CD4-positive, alpha-beta T cell treated with Interleukin-4 for 4 hours (primary cell): ENCODE results near the gene PDGFC.

Experiments
- DNase-seq: peaks from one replicate; pipeline ENCODE4 v3.0.0-alpha.2; 2020

PDGFC gene

DNA sequence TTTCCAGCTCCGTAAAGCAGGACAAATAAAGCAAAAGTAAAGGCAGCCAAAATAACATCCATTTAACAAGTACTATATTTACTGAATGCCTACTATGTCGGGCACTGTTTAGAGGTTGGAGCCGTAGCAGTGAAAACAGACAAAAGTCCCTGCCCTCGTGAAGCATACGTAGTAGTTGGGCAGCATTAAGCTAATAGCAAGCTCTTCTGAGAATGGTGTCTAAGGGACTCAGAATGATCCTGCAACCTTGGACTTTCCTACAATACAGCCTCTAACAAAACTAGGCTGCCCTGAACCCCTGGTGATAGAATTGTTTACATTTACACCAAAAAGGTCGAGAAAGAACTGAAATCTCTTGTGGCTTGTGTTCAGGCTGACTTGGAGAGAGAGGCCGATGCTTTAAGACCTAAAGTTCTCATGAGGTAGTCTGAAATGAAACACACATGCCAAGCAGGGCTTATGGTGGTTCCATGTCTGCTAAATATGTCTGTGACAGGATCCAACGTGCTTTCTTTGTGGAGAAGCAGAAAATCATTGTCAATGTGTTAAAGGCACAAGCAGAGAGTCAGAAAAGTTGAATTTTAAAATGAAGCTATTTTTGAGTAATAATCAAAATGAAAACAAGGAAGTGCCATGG lies 898 bp upstream of the PDGFC start:
- DNase-seq = no peak

DNA sequence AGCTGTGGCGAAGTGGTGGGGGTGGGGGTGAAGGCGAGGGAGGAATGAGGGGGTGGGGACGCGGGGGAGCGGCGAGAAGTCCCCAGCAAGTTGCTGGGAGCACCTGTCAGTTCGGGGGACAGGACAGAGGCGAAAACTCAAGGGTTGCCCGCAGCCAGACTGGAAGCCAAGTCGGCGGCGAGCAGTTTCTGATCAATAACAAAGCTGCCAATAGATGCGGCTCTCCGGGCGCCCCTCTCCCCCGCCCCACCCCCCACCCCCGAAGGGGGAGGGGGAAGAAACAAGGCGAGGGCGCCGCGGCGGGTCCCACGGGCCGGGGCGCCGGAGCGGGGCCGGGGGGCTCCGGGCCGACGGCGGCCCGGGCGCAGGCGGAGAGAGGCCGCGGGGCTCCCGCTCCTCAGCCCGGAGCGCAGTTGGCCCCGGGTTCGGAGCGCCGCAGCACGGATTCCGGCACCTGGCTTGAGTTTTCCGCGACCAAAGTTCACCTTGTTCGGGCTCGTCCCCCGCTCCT lies 379 bp downstream of the PDGFC start:
- DNase-seq = no peak

DNA sequence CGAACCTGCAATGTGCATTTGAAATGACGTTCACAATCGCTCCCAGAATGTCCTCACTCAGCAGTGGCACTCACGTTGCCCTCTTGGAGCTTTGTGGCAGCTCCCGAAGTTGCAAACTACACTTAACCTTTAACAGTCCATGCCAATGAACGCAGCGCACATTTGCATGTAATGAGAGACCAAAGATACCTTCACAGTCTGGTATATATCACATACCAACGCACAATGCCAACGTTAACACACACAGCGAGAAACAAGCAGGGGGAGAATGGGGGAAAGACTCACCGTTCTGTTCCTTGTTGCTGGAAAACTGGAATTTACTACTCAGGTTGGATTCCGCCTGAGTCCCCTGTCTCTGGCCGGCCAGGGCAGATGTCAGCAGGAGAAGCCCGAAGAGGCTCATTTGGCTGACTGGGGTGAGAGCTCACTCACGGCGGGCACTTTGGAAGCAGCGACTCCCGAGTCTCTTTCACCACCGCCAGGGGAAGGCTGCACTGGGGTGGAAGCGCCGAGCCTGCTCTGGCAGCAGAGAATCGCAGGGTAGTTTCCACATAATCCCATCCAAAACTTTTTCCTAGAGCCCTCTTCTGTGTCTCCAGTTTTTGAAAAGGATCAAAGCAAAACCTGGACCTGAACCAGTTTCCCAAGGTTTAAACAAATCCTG lies 966 bp downstream of the PDGFC start:
- no peak for DNase-seq

DNA sequence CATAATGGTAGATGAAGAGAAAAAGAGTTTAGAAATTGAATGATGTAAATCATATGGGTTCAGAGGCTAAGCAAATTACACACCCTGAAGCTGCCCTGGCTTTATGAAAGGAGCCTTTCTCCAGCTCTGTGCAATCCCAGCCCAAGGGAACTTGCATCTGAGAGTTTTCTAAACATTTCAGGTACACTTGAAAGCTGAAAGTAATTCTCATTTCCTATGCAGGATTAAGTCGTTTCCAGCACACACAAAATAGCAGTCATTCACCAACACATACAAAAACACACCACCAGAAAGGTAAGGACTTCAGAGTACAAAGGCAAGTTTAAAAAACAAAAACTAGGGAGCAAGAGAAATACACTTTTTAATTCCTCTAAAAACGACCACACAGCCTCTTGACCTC lies 1.7 kb downstream of the PDGFC start:
- no peak for DNase-seq

DNA sequence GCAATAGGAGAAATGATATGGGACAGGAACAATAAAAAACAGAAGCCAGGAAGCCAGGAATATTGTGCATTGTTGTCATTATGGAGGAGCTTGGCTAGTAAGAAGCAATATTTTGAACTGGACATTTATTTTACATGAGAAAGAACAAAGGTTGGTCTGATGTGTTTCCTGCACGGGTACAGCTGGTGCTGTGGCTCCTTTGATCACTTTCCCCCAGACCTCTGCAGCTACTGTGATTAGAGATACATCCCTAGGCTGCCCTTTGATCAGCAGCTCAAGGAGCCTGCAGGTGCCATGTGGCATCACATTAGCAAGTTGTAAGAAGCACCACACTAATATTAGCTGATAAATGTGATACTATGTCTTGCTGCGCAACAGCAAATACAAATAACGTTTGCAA lies 2.5 kb downstream of the PDGFC start:
- DNase-seq = no peak

DNA sequence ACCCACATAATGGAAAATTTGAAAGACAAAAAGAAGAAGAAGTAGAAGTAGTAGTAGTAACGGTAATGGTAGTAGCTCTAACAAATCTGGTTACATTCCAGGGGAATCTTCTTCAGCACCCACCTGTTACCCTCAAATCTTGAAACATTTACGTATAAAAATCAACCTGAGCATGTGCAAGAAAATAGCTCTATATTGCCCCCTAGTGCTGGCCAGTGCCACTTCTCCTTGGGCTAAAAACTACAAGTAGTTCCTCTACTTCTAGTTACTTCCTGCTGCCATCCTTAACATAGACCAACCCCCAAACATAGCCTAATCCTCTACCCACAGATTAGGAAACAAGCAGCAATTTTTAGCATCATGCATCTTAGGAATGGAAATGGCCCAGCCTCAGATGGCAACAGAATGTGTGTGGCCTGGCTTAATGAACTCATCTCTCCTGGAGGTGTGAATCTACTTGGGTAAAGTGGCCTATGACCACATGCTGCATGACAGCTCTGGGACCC lies 3.1 kb downstream of the PDGFC start:
- DNase-seq = peak; percentile 14

DNA sequence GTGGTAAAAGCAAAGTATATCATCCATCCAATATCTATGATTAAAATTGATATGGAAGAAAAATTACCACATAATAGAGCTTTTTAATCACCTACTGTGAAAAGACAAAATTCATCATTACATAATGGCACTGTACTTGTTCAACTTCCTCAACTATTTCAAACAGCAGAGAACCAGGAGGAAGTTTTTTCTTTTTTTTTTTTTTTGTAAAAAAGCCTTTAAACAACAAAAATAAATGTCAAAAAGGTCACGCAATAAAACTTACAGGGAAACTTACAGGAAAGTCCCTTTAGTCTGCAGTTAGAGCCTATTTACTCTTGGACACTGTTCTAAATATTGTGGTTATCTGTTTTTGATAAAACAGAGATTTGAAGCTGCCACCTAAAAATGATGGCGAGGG lies 4.8 kb downstream of the PDGFC start:
- no peak for DNase-seq

DNA sequence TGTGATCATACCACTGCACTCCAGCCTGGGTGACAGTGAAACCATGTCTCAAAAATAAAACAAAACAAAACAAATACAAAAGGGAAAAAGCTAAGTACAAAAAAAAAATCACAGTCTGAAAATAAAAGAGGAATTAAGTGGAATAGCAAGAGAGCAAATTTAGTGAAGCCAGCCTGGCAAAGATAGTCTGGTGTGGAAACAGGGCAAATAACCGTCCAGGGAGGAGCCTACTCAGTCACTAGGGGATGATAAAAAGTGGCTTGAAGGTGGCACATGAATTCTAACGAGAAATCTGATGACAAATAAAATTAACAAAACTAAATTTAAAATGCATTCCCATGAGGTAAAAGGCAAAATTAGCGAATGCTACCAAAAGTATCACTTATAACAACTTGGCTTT lies 8.2 kb downstream of the PDGFC start:
- no peak for DNase-seq

DNA sequence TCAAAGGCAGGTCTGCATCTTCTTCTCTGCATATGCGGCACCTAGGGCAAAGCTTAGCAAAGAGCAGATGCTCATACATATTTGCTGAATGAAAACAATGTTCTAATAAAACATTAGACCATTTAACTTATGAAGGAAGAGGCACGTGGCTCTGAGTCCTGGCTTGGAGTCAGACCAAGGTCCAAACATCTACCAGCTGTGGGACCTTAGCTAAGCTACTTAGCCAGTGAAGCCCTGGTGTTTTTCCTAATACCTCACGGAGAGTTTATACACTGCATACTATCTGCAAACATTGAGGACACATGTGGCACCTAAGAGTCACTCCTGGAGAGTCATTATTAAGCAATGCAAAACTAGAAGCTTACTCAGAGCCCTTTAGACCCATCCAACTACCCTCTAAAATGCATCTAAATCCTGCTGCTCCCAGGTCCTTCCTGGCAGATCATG lies 9.0 kb downstream of the PDGFC start:
- no peak for DNase-seq

DNA sequence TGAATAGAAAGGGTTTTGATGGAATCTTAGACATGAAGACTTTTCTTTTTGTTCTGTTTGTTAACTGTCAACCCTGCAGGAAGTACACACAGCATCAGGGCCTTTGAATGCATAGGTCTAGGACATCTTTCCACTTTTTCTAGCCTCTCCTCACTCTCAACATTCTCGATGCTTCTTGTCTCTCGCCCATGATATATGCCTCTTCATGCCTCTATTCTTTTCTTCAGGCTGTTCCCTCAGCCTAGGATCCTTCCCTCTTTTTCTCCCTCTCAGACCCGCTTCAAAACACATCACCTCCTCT lies 9.6 kb downstream of the PDGFC start:
- DNase-seq = no peak

DNA sequence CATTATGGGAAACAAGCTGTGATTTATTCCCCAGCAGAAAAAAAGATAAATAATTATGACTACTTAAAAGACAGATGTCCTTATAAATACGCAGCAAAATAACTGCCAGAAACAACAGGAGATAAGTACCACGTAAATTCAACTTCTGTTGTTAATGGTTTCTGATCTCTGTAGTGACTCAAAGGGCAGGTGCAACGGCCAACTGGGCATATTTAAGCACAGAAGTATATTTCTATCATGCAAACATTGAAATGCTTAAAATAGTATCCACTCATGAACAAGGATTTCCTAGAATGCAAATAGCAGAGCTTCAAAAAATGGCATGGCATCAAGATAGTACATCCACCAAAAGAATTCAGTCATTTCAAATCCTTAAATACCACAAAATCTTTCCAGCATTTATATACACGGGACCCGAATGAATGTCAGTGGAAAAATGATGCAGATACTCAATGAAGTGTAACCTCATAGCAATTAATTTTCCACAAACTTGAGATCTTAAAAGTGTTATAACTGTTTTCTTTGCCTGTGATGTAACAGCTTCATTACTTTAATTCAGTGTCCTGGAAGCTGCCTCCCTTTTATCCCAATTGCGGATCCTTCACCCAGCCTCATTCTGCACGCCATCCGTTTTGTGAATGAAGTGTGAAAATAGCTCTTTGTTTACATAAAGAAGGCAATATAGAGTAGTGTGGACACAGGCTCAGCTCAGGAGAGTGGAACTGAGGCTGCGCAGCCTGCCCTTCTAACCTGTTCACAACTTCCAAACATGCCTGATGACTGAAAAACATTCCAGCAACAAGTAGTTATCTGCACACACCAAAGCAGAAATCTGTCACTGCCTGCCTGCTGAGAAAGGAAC lies 10.2 kb downstream of the PDGFC start:
- no peak for DNase-seq

DNA sequence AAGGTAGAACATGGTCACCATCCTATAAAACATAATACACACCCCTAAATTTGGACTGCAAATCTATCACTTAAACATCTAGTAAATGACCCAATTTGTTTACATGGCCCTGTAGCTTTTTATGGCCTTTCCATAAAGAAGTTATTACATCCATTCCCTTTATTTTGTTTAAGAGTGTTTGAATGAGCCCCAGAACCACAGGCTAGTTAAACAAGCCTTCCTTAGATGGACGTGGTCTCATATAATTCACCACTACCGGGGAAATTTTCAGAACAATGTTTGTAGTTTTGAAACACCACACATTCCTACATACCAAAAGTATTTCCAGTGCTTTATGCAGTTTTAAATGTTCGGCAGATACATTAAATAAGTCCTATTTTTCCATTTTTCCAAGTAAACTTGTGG lies 12.3 kb downstream of the PDGFC start:
- DNase-seq = no peak

DNA sequence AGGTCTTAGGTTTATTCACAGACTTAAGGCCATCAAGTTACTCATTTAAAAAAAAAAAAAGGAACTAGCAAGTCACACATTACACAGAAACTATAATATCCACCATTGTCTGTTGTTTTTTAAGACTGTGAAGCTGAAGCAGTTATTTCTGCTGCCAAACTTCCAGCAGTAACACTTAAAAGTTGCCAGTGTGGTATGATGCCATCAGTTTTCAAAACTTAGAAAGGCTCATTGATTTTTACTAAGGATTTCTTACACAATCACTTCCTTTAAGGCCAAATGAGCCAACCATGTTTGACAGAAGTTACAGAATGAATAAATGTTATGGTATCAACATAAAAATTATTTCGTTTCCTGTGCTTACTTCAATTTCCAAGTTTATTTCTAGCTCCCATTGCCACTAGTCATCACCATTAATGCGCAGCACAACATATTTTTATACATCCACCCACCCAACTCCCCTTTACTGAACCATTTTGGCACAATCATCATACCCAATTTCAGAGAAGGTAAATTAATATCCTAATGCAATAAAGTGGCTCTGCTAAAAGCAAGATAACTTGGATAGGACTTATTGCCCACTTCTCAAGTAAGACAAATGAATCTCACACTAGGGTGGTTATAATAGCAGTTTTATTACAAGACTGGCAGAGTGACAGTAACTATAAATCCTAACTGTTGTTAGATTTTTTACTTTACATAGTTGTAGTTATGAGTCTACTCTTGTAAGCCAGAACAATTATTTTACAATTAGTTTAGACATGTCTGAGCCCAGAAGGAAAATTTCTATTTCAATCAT lies 13.1 kb downstream of the PDGFC start:
- no peak for DNase-seq

DNA sequence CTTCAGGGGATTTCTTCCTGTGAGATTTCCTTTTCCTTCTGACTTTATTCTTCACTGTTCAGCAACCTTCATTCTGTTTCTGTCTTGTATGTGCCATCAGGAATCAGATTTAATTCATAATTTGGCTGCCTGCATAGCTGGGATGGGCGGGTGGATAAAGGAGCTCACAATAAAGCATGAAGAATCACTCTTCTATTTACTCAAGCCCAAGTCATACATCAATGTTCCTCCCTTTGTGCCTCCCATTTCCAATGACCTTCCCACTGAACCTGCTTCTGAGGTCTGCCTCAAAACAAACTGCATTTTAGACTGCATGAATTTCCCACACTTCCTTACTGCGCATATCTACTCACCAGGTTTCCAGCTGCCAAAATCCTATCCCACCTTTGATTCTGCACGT lies 14.0 kb downstream of the PDGFC start:
- DNase-seq = no peak

DNA sequence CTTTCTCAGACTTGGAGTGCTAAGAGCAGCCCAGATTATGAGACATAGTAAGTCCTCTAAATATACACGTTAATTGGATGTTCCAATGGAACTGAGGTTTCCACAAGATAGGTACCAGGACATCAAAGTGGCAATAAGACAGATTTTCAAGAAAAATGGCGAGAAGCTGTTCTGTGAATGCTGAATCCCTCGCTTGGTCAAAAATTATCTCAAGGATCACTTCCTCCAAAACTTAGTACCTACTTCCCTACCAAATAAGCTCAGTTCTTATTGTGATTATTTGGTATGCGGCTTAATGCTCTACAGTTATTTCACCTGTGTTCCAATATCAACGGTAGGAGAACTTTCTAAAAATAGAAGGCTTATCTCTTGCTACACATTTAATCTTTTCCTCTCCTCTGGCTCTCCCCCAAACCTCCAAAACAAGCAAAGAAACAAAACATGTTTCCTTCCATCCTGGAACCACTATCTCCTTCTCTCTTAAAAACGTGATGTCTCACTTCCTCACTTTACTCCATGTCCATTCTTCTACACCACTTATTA lies 14.7 kb downstream of the PDGFC start:
- no peak for DNase-seq

DNA sequence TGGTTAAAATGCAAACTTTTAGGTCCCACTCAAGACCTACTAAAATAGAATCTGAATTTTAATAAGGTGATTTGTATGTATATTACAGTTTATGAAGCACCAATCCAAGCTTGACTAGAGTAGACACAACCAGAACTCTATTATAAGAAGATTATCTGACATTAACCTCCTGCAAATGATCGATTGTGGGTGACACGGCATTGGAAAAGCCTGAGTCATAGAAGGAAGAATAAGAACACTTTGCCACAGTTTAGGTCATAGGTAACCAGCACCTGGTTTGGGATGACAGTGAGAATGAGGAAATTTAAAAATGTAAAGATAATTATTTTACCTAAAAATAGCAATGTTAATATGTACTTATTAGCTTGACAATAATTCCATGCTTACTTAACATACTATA lies 15.2 kb downstream of the PDGFC start:
- no peak for DNase-seq

DNA sequence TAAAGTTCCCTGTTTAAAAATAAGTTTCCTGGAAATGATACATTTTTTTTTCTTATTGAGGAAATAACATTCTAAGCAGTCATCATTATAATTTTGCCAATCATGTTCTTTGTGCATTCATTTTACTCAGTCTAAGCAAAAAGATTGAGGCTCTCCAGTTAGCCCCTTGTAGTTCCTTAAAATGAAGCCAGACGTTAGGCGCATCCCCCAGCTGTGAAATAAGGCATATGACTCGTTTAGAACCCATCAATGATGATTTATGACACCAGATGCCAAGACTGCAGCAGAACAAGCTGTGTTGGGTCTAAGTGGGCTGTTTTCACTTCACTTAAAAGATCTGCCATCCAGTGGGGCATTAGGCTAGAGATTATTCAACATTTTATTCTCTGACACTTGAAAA lies 17.0 kb downstream of the PDGFC start:
- DNase-seq = no peak

DNA sequence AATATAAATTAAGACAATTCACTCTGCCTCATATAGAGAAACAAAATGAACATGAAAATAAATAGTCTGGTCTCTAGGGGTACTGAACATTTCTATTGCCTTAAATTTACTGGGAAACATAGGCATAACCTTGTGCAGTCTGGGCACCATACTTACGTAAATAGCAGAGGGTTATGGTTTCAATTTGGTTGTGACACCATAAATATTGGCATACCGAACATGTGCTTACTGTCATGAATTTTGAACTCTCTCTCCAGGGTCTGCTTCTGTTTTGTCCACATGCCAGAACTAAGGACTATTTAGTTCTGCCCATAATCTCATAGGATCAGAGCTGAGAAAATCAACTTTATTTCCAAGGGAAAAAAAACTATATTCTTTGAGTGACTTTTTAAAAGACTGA lies 17.6 kb downstream of the PDGFC start:
- DNase-seq = no peak

DNA sequence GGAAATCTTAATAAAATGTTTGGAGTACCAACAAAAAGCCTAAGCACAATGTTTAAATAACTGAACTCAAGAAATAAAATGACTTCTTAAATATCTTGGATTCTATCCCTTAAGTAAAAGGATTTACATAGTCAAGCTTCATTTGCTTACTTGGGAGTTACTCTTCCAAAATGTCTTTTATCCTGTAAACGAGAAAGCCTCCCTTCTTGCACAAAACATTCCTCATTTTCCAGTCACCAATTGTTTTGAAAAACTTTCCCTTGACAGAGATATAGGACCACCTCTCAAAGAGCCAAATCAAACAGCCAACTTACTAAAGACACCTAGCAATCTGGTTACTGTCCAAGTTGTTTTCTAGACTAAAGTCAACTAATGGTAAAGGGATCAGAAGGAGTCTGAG lies 18.6 kb downstream of the PDGFC start:
- DNase-seq = no peak

DNA sequence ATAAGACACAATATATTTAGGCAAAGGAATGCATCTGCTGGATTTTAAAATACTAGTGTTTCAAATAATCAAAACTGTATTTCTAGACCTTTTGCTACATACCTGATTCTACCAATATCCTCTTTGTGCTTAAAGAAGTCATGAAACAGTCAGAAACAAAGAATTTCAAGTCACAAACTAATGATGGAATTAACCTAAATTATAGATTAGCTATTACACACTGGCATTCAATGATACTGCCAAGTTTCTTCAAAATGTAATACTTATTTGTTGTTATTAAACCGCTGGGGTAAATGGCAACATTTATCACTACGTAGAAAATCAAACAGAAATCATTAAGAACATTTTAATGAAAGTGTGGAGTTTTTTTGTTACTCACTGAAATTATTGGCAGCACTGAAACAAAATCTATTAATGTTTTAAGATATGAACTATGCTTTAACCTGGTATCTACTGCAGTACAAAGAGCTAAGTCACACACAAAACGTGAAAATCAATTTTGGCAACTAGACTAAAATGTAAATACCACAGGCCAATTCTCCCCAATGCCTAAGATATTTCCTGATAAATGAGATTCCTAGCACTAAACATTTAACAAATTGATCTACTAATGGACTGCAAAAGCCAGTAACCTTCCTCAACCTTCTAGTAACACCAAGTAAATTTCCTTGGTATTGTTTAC lies 19.4 kb downstream of the PDGFC start:
- DNase-seq = no peak

DNA sequence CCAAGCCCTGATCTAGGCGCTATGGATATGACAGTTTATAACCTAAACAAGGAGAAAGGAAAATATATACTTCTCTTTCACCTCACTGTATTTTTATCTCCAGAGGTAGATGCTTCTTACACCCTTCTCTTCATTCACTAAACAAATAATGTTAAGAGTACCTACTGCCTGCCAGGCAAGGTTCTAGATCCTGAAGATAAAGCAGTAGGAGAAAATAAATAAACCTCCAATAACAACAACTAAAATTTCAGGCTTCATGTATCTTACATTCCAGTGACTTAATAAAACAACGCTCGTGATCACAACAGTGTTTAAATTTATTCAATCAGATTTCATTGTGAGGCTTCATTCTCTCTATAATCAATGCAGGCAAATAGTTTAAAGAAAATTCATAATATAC lies 20.7 kb downstream of the PDGFC start:
- no peak for DNase-seq

DNA sequence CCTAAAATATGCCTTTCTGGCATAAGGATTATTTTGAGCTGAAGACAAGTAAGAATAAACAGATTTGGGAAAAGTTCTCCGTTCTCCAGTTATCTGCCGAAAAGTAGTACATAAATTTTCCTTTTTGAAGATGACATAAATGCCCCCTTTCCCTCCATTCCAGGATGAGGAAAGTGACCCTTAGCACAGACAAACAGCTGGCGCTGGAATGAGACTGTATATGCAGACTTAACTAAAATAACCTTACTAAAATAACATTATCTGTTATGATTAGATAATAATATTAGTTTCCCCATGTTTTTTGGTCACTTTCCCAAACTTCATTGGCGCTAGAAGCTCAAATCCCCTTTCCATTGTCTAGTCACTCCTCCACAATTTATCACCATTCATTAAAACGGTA lies 21.5 kb downstream of the PDGFC start:
- DNase-seq = no peak
